GM18873 (cell line): Measurements from ENCODE around the gene SPINT1.

Experiments
- ATAC-seq: cut with Tn5 transposase; IDR thresholded peaks from one replicate; pipeline ENCODE4 v1.9.1; 2021; ENCODE audit warnings: mild to moderate bottlenecking, moderate library complexity, moderate number of reproducible peaks; ENCODE audit not compliant: unreplicated experiment, low FRiP score

SPINT1 gene

GRCh38 chr15:40828447-40829036 is 15.3 kb upstream of the SPINT1 start, which contains the start of gene PPP1R14D:
PPP1R14D (minus strand) TSS chr15:40828708; CDS start chr15:40828641, 67 bp downstream.
- no peak for ATAC-seq

GRCh38 chr15:40829115-40829514 is 14.7 kb upstream of the SPINT1 start:
- no peak for ATAC-seq

- no peak for ATAC-seq
Measured at GRCh38 chr15:40830884-40831283, 13.0 kb upstream of the SPINT1 start.

GRCh38 chr15:40831861-40832260 is 12.0 kb upstream of the SPINT1 start:
- ATAC-seq, result no peak

- no peak for ATAC-seq
Measured at GRCh38 chr15:40832903-40833302, 10.9 kb upstream of the SPINT1 start.

- no peak for ATAC-seq
Measured at GRCh38 chr15:40836020-40836419, 7.8 kb upstream of the SPINT1 start.

- no peak for ATAC-seq
Measured at GRCh38 chr15:40838756-40839155, 5.1 kb upstream of the SPINT1 start.

- ATAC-seq, result no peak
Measured at GRCh38 chr15:40841741-40842140, 2.1 kb upstream of the SPINT1 start.

GRCh38 chr15:40843261-40843884 is 475 bp upstream of the SPINT1 start:
- ATAC-seq, result no peak

- ATAC-seq, result no peak
Measured at GRCh38 chr15:40844696-40845030, 815 bp downstream of the SPINT1 start.

GRCh38 chr15:40845036-40845435 is 1.2 kb downstream of the SPINT1 start:
- ATAC-seq, result no peak

- no peak for ATAC-seq
Measured at GRCh38 chr15:40845511-40846284, 1.9 kb downstream of the SPINT1 start.

GRCh38 chr15:40846841-40847222 is 3.0 kb downstream of the SPINT1 start:
- no peak for ATAC-seq

- no peak for ATAC-seq
Measured at GRCh38 chr15:40847223-40847961, 3.5 kb downstream of the SPINT1 start.

GRCh38 chr15:40850576-40851112 is 6.8 kb downstream of the SPINT1 start:
- no peak for ATAC-seq

GRCh38 chr15:40852529-40852928 is 8.7 kb downstream of the SPINT1 start:
- ATAC-seq, result no peak

- no peak for ATAC-seq
Measured at GRCh38 chr15:40853241-40853890, 9.5 kb downstream of the SPINT1 start.

GRCh38 chr15:40854161-40854560 is 10.3 kb downstream of the SPINT1 start:
- no peak for ATAC-seq

GRCh38 chr15:40855706-40856234 is 11.9 kb downstream of the SPINT1 start:
- no peak for ATAC-seq

GRCh38 chr15:40856746-40857145 is 12.9 kb downstream of the SPINT1 start:
- no peak for ATAC-seq
